ENCODE results near the gene ZNF334. TPM values are rescaled to one million over a fixed set of nuclear protein-coding genes. Genes with fewer than 3 reads are reported as not detected.

ZNF334 gene
- total RNA-seq, 4 donors from 2014 or later: 0.47 to 2.6 (median 1.4) TPM

- DNase-seq (ENCODE audit: low spot score in 2 of 2): no peak
- WGBS: 87% methylated on average over 5 of the region's 5 CpGs
- no peak overlapping the region for H3K4me3 ChIP-seq
- H3K27ac ChIP-seq: no peak overlapping the region
- H3K27me3 ChIP-seq: peaks cover 14% of the 10 kb centered on the region
- H3K4me1 ChIP-seq: no peaks in the 10 kb centered on the region
- no peaks in the 10 kb centered on the region for H3K36me3 ChIP-seq
- TF ChIP-seq POLR2AphosphoS5 (IDR thresholded peaks at IDR 0.05) (no peak), POLR2A (IDR thresholded peaks at IDR 0.05) (no peak), EP300 (IDR thresholded peaks at IDR 0.05) (no peak)
- TF ChIP-seq, protein P1, sequence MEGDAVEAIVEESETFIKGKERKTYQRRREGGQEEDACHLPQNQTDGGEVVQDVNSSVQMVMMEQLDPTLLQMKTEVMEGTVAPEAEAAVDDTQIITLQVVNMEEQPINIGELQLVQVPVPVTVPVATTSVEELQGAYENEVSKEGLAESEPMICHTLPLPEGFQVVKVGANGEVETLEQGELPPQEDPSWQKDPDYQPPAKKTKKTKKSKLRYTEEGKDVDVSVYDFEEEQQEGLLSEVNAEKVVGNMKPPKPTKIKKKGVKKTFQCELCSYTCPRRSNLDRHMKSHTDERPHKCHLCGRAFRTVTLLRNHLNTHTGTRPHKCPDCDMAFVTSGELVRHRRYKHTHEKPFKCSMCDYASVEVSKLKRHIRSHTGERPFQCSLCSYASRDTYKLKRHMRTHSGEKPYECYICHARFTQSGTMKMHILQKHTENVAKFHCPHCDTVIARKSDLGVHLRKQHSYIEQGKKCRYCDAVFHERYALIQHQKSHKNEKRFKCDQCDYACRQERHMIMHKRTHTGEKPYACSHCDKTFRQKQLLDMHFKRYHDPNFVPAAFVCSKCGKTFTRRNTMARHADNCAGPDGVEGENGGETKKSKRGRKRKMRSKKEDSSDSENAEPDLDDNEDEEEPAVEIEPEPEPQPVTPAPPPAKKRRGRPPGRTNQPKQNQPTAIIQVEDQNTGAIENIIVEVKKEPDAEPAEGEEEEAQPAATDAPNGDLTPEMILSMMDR (IDR thresholded peaks at IDR 0.05): no peak
- no peaks in the 10 kb centered on the region for H3K9me3 ChIP-seq
These were observed 35.3 kb upstream of the ZNF334 start for GRCh38 chr20:46548688-46549087.

- H3K4me3 ChIP-seq: no peak overlapping the region
- no peaks in the 10 kb centered on the region for H3K4me1 ChIP-seq
- H3K9me3 ChIP-seq: no peaks in the 10 kb centered on the region
- peaks cover 14% of the 10 kb centered on the region for H3K27me3 ChIP-seq
- TF ChIP-seq, protein P1 (IDR thresholded peaks at IDR 0.05): no peak
- TF ChIP-seq EP300 (IDR thresholded peaks at IDR 0.05): no peak
- no peak for TF ChIP-seq POLR2AphosphoS5 (IDR thresholded peaks at IDR 0.05)
- no peak for TF ChIP-seq POLR2A (IDR thresholded peaks at IDR 0.05)
- 84% methylated on average over 6 of the region's 6 CpGs for WGBS
- no peaks in the 10 kb centered on the region for H3K36me3 ChIP-seq
- H3K27ac ChIP-seq: no peak overlapping the region
- no peak for DNase-seq (ENCODE audit: low spot score in 2 of 2)
These were observed 34.6 kb upstream of the ZNF334 start for GRCh38 chr20:46547995-46548394.

- no peaks in the 10 kb centered on the region for H3K4me1 ChIP-seq
- peaks cover 22% of the 10 kb centered on the region for H3K27me3 ChIP-seq
- TF ChIP-seq EP300 (IDR thresholded peaks at IDR 0.05) (no peak), POLR2AphosphoS5 (IDR thresholded peaks at IDR 0.05) (no peak), POLR2A (IDR thresholded peaks at IDR 0.05) (no peak)
- TF ChIP-seq, protein P1 (IDR thresholded peaks at IDR 0.05): no peak
- no peaks in the 10 kb centered on the region for H3K36me3 ChIP-seq
- H3K9me3 ChIP-seq: no peaks in the 10 kb centered on the region
- 75% methylated on average over 6 of the region's 6 CpGs for WGBS
- H3K4me3 ChIP-seq: no peak overlapping the region
- no peak overlapping the region for H3K27ac ChIP-seq
- no peak for DNase-seq (ENCODE audit: low spot score in 2 of 2)
These were observed 33.6 kb upstream of the ZNF334 start for GRCh38 chr20:46546936-46547335.

GRCh38 chr20:46546298-46546697, 32.9 kb upstream of the ZNF334 start:
- H3K4me1 ChIP-seq: no peaks in the 10 kb centered on the region
- no peak for DNase-seq (ENCODE audit: low spot score in 2 of 2)
- H3K27ac ChIP-seq: no peak overlapping the region
- H3K36me3 ChIP-seq: no peaks in the 10 kb centered on the region
- H3K4me3 ChIP-seq: no peak overlapping the region
- TF ChIP-seq, protein P1 (IDR thresholded peaks at IDR 0.05): no peak
- TF ChIP-seq EP300 (IDR thresholded peaks at IDR 0.05): no peak
- TF ChIP-seq POLR2AphosphoS5 (IDR thresholded peaks at IDR 0.05): no peak
- no peak for TF ChIP-seq POLR2A (IDR thresholded peaks at IDR 0.05)
- H3K9me3 ChIP-seq: no peaks in the 10 kb centered on the region
- H3K27me3 ChIP-seq: peaks cover 28% of the 10 kb centered on the region
- WGBS: 79% methylated on average over 3 of the region's 3 CpGs

GRCh38 chr20:46545827-46546138, 32.4 kb upstream of the ZNF334 start:
- H3K9me3 ChIP-seq: no peaks in the 10 kb centered on the region
- no peaks in the 10 kb centered on the region for H3K4me1 ChIP-seq
- WGBS: no CpG with 5 or more reads among the region's 9 CpGs
- no peak overlapping the region for H3K27ac ChIP-seq
- DNase-seq (ENCODE audit: low spot score in 2 of 2): no peak
- no peak for TF ChIP-seq EP300 (IDR thresholded peaks at IDR 0.05)
- TF ChIP-seq POLR2AphosphoS5 (IDR thresholded peaks at IDR 0.05): no peak
- no peak for TF ChIP-seq POLR2A (IDR thresholded peaks at IDR 0.05)
- TF ChIP-seq, protein P1 (IDR thresholded peaks at IDR 0.05): no peak
- peaks cover 31% of the 10 kb centered on the region for H3K27me3 ChIP-seq
- no peaks in the 10 kb centered on the region for H3K36me3 ChIP-seq
- no peak overlapping the region for H3K4me3 ChIP-seq
